Measurements from ENCODE around the gene PHC2.

Gene PHC2

GRCh38 chr1:33400153-33400911 is 30.6 kb downstream of the PHC2 start:
- no peak for TF ChIP-seq JUND (IDR thresholded peaks at IDR 0.05; ENCODE audit: low read depth)
- DNase-seq (ENCODE audit: low read depth in 1 of 2, low spot score in 1 of 2) = no peak
- in situ Hi-C loops (cut with HindIII; ENCODE audit: low pct_unique_long_range_greater_than_20kb, low sequenced_read_pairs) = no loop called here

DNA sequence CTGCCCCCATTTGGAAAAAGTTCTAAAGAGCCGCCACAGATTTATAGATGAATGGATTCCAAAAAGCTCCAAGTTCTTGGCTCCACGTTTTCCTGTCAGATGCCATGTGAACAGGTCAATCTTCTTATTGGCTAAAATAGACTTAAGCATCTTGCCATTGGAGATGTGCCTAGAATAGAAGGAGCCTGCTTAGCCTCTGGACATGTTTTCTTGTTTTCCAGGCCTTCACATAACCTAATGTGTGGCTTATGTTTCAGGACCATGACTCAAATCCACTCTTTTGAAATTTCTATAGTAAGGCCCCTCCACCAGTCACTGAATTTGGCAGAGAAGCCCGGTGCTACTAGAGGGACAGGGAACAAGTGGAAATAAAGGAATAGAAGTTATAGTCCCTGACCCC is 31.5 kb downstream of the PHC2 start:
- no peak for DNase-seq (ENCODE audit: low read depth in 1 of 2, low spot score in 1 of 2)
- TF ChIP-seq JUND (IDR thresholded peaks at IDR 0.05; ENCODE audit: low read depth) = no peak
- in situ Hi-C loops (cut with HindIII; ENCODE audit: low pct_unique_long_range_greater_than_20kb, low sequenced_read_pairs) = no loop called here

DNA sequence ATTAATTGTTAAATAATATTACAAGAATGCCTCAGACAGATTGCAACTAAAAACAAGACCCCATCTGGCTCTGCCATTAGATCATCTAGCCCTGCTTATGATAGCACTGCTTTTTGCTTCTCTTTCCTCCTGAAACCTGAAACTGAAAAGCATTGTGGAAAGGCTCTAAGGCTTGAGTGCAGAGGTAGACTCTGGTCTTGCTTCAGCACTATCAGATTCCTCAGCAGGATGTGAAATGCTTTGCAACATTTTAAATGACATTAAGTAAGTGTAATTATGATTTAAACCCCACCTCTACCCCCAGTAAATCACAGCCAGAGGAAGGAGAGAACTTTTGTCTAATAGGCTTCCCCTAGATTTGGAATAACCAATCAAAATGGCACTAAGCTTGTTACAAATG is 32.9 kb downstream of the PHC2 start:
- DNase-seq (ENCODE audit: low read depth in 1 of 2, low spot score in 1 of 2) = no peak
- no peak for TF ChIP-seq JUND (IDR thresholded peaks at IDR 0.05; ENCODE audit: low read depth)
- in situ Hi-C loops (cut with HindIII; ENCODE audit: low pct_unique_long_range_greater_than_20kb, low sequenced_read_pairs) = no loop called here

- TF ChIP-seq JUND (IDR thresholded peaks at IDR 0.05; ENCODE audit: low read depth) = no peak
- in situ Hi-C loops (cut with HindIII; ENCODE audit: low pct_unique_long_range_greater_than_20kb, low sequenced_read_pairs) = no loop called here
- DNase-seq (ENCODE audit: low read depth in 1 of 2, low spot score in 1 of 2) = no peak
Measured at GRCh38 chr1:33397125-33397506, 33.8 kb downstream of the PHC2 start.

DNA sequence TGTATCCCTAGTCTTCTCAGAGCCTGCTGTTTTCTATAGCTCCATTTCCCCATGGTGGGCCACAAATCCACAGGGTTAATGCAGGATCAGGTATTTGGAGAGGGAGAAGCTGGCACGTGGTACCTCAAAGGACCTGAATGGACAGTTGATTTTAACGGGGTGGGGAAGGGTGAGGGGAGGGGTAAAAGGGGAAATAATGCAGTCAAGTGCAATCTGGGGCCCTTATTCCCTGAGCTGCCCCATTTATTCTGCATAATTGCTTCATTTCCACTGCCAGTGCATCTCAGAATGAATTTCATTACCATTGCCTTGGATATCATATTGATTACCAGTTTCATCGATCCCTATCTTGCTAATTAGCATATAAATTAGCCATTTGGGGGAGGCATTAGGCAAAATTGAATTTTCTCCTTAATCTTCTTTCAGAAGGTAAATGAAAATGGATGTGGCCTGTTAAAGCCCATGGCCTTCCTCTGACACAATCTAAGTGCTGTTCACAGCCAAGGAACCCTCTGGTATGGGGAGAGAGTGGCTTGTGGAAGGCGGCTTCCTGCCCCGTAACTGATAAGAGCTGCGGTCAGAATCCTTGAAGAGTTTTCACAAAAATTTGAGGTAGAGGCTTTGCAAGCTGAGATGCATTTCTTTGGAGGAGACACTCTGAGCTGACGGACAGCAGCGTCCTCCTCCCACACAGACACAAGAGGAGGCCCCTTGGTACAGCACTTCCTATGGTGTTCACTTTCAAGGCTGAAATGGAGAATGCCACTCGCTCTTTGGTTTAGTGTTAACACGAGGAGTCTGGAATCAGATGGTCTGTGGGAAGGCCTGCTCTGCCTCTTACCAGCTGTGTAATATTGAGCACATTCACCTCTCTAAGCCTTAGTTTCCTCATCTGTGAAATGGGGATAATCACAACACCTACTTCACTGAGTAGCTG is 34.4 kb downstream of the PHC2 start:
- DNase-seq (ENCODE audit: low read depth in 1 of 2, low spot score in 1 of 2) = no peak
- in situ Hi-C loops (cut with HindIII; ENCODE audit: low pct_unique_long_range_greater_than_20kb, low sequenced_read_pairs) = no loop called here

DNA sequence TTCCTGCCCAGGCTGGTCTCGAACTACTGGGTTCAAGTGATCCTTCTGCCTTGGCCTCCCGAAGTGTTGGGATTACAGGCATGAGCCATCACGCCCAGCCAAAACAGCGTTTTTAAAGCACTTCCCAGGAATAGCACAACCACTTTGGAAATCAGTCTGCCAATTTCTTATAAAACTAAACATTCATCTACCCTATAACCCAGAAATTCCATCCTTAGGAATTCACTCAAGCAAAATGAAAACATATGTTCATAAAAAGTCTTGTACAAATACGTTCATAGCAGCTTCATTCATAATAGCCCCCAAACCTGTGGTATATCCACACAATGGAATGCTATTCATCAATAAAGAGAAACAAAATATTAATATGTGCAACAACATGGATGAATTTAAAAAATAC is 36.1 kb downstream of the PHC2 start:
- no peak for TF ChIP-seq JUND (IDR thresholded peaks at IDR 0.05; ENCODE audit: low read depth)
- in situ Hi-C loops (cut with HindIII; ENCODE audit: low pct_unique_long_range_greater_than_20kb, low sequenced_read_pairs) = no loop called here
- no peak for DNase-seq (ENCODE audit: low read depth in 1 of 2, low spot score in 1 of 2)

More for the DNA sequence above, 34.4 kb downstream of the PHC2 start:
- no peak for TF ChIP-seq JUND (IDR thresholded peaks at IDR 0.05; ENCODE audit: low read depth)

DNA sequence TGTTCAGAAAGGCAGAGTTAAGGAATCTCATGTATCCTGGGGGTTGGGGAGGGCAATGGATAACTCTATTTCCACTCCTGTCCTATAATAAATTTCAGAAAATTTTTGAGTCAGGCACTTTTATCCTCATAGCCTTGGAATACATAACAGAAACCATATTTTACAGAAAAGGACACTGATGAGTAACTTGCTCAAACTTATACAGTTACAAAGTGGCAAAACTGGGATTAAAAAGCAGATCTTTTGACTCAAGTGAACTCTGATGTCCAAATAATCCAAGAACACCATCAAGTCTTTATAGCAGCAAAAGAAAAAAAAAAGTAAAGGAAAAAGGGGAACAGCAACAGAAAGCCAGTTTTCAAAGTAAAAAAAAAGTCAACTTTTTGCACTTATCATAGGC is 36.9 kb downstream of the PHC2 start:
- TF ChIP-seq JUND (IDR thresholded peaks at IDR 0.05; ENCODE audit: low read depth) = no peak
- in situ Hi-C loops (cut with HindIII; ENCODE audit: low pct_unique_long_range_greater_than_20kb, low sequenced_read_pairs) = no loop called here

GRCh38 chr1:33393524-33393923 is 37.4 kb downstream of the PHC2 start:
- DNase-seq (ENCODE audit: low read depth in 1 of 2, low spot score in 1 of 2) = no peak
- TF ChIP-seq JUND (IDR thresholded peaks at IDR 0.05; ENCODE audit: low read depth) = no peak
- in situ Hi-C loops (cut with HindIII; ENCODE audit: low pct_unique_long_range_greater_than_20kb, low sequenced_read_pairs) = no loop called here

More for the DNA sequence above, 36.9 kb downstream of the PHC2 start:
- DNase-seq (ENCODE audit: low read depth in 1 of 2, low spot score in 1 of 2) = no peak

DNA sequence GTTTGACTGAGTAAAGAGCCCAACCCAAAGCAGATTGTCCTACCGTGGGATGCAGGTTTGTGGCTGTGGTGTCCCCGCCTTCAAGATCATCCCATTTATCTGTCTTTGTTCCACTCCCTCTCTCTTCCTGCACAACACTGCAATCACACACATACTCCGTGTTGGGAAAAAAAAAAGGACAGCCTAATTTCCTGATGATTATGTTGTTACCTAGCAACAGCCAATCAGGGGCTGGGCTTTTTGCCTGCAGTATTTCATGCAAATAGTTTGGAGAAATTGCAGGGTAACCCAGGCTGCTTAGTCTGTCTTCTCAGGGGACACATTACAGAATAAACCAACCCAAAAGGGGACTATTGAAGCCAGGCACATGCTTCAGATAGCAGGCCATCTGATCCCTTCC is 38.3 kb downstream of the PHC2 start:
- in situ Hi-C loops (cut with HindIII; ENCODE audit: low pct_unique_long_range_greater_than_20kb, low sequenced_read_pairs) = no loop called here
- no peak for DNase-seq (ENCODE audit: low read depth in 1 of 2, low spot score in 1 of 2)
- no peak for TF ChIP-seq JUND (IDR thresholded peaks at IDR 0.05; ENCODE audit: low read depth)

DNA sequence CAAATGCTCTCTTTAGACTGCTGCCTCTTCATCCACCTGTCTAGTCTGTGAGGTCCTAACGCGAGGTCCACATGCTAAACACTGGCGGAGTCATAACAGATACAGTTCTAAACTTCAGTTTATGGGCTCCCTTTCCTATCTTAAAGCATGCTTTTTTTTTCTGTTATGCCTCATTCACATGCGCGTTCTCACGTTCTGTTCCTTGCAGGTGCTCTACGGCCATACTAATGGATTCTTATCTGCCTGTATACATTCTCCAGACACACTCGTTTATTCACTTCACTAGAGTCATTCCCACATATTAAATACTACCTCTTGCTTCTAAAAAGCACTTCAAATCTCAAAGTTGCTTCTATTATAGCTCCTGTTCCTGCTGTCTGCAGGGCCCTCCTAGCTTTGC is 38.7 kb downstream of the PHC2 start:
- DNase-seq (ENCODE audit: low read depth in 1 of 2, low spot score in 1 of 2) = no peak
- in situ Hi-C loops (cut with HindIII; ENCODE audit: low pct_unique_long_range_greater_than_20kb, low sequenced_read_pairs) = no loop called here
- no peak for TF ChIP-seq JUND (IDR thresholded peaks at IDR 0.05; ENCODE audit: low read depth)

- in situ Hi-C loops (cut with HindIII; ENCODE audit: low pct_unique_long_range_greater_than_20kb, low sequenced_read_pairs) = no loop called here
- DNase-seq (ENCODE audit: low read depth in 1 of 2, low spot score in 1 of 2) = no peak
- no peak for TF ChIP-seq JUND (IDR thresholded peaks at IDR 0.05; ENCODE audit: low read depth)
Measured at GRCh38 chr1:33391343-33392078, 39.4 kb downstream of the PHC2 start.

GRCh38 chr1:33390542-33390941 is 40.4 kb downstream of the PHC2 start:
- no peak for DNase-seq (ENCODE audit: low read depth in 1 of 2, low spot score in 1 of 2)
- no peak for TF ChIP-seq JUND (IDR thresholded peaks at IDR 0.05; ENCODE audit: low read depth)
- in situ Hi-C loops (cut with HindIII; ENCODE audit: low pct_unique_long_range_greater_than_20kb, low sequenced_read_pairs) = no loop called here

All from T47D (cell line).